Upper lobe of right lung (tissue), 1 donor: Measurements from ENCODE around the gene ZNFX1. TPM values are rescaled to one million over a fixed set of nuclear protein-coding genes. Genes with fewer than 3 reads are reported as not detected.

Experiments used
- ATAC-seq: fragments of 200-7000 bp; cut with Tn5 transposase; one replicate; pipeline ENCODE4 v1.9.1; 2020; ENCODE audit warnings: mild to moderate bottlenecking, moderate library complexity
- DNase-seq: peaks from one replicate; pipeline ENCODE4 v3.0.0-alpha.2; 2020
- H3K27ac ChIP-seq: fragments of 200-600 bp; one replicate; pipeline ENCODE4 v1.8.0; 2022
- H3K27me3 ChIP-seq: fragments of 200-600 bp; one replicate; pipeline ENCODE4 v1.8.0; 2022; ENCODE audit warnings: mild to moderate bottlenecking
- H3K36me3 ChIP-seq: fragments of 200-600 bp; one replicate; pipeline ENCODE4 v1.8.0; 2022
- H3K4me1 ChIP-seq: fragments of 200-600 bp; one replicate; pipeline ENCODE4 v1.8.0; 2022
- H3K4me3 ChIP-seq: fragments of 200-600 bp; one replicate; pipeline ENCODE4 v1.8.0; 2022; ENCODE audit warnings: mild to moderate bottlenecking
- H3K9me3 ChIP-seq: fragments of 200-600 bp; one replicate; pipeline ENCODE4 v1.8.0; 2022
- CTCF ChIP-seq: fragments of 200-600 bp; IDR thresholded peaks from one replicate; pipeline ENCODE4 v1.8.0; 2022; ENCODE audit warnings: antibody characterized with exemption
- intact Hi-C: fragments of 100-400 bp; cut with DNase I; formaldehyde crosslinking; loops from one replicate; pipeline ENCODE4 v1.11.0; 2022
- total RNA-seq: library from RNA; stranded (reverse); fragmentation: NEBNext Ultra II Directional; extraction: Animal tissue kit (Norgen Biotek cat#: 25700); gene quantifications from one replicate; pipeline ENCODE4 v1.2.1, GENCODE V29; 2021
- donor health status: DM: no; HTN: yes; CAD: no; lungs with severe emphysema.

ZNFX1 gene
- total RNA-seq, 1 donor from 2014 or later: 54.4 TPM

DNA sequence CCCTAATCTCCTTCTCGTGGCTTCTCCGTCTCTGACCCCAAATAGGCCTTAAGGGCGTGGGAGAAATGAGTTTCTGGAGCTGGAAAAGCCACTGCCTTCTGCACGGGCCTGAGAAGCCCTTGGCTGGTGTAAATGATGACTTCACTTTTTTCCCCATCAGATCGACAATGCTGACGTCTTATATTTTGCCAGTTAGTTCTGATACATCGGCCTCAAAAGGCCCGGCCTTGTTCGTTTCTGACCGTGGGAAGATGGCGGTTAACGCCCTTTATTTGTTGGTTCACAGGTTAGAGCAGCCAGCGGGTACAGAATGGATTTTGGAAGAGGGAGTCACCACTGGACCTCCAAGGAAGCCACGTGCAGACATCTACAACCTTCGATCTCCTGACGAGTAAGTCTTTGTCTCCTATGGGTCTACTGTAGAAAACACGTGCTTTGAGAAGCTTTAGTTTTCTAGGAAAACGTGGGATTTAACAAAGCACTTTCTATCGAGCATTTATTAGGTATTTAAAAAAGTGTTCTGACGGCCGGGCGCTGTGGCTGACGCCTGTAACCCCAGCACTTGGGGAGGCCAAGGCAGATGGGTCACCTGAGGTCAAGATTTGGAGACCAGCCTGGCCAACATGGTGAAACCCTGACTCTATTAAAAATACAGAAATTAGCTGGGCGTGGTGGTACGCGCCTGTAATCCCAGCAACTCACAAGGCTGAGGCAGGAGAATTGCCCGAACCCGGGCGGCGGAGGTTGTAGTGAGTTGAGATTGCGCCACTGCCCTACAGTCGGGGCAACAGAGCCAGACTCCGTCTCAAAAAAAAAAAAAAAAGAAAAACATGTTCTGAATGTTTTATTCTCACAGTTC lies 1.2 kb upstream of the ZNFX1 start:
- no peaks in the 10 kb centered on the region for H3K27me3 ChIP-seq
- ATAC-seq (no peak), DNase-seq (no peak)
- H3K27ac ChIP-seq: peak overlapping the region; percentile 95
- peaks cover 62% of the 10 kb centered on the region for H3K4me1 ChIP-seq
- H3K9me3 ChIP-seq: peaks cover 9% of the 10 kb centered on the region
- peaks cover 64% of the 10 kb centered on the region for H3K36me3 ChIP-seq
- no peak for TF ChIP-seq CTCF
- peak overlapping the region; percentile 89 for H3K4me3 ChIP-seq
- intact Hi-C loops: no loop called here

- ATAC-seq: no peak
- Histone ChIP-seq H3K4me3 (peak overlapping the region; percentile 89), H3K36me3 (peaks cover 64% of the 10 kb centered on the region), H3K27me3 (no peaks in the 10 kb centered on the region), H3K27ac (peak overlapping the region; percentile 95), H3K4me1 (peaks cover 65% of the 10 kb centered on the region), H3K9me3 (peaks cover 9% of the 10 kb centered on the region)
- TF ChIP-seq CTCF: no peak
- intact Hi-C loops: no loop called here
- no peak for DNase-seq
Observed at GRCh38 chr20:49277786-49278035, 146 bp downstream of the ZNFX1 start.

DNA sequence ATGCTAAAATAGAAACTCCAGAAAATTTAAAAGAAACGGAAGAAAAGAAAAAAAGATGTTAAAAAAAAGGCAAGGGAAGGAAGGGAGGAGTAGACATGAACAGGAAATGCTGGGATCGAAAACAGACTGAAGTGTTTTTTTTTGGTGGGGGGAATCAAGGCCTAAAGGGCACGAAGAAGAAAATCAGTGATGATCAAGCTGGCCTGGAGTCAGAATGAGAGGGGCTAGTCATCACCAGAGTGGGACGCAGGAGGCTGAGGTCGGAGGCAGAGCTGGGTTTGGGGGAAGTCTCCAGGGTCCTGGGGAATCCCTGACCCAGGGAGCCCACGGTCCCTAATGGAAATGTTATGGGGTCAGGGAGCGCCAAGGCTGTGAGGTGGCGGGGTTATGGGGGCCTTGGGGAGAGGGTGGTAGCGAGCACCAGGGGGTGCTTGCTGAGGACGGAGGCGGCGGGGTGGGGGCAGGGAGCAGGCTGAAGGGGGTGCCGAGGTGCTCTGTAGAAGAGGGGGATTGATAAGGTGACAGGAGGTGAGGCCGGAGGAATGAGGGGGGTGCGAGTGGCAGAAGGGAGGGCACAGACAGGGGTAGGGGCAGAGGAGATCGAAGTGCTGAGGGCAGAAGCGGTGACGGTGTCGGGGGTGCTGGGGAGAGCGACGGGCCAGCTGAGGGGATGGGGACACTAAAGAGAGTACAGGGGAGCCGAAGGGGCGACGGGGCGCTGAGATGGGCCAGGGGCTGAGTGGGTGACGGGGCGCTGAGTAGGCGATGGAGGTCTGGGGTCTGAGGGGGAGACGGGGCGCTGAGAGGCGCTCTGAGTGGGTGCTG lies 684 bp downstream of the ZNFX1 start:
- Histone ChIP-seq H3K9me3 (peaks cover 9% of the 10 kb centered on the region), H3K4me3 (peak overlapping the region; percentile 89), H3K27me3 (no peaks in the 10 kb centered on the region), H3K27ac (peak overlapping the region; percentile 95), H3K36me3 (peaks cover 62% of the 10 kb centered on the region), H3K4me1 (peaks cover 59% of the 10 kb centered on the region)
- no peak for TF ChIP-seq CTCF
- DNase-seq (peak; percentile 72), ATAC-seq (peak; percentile 2)
- intact Hi-C loops: no loop called here

DNA sequence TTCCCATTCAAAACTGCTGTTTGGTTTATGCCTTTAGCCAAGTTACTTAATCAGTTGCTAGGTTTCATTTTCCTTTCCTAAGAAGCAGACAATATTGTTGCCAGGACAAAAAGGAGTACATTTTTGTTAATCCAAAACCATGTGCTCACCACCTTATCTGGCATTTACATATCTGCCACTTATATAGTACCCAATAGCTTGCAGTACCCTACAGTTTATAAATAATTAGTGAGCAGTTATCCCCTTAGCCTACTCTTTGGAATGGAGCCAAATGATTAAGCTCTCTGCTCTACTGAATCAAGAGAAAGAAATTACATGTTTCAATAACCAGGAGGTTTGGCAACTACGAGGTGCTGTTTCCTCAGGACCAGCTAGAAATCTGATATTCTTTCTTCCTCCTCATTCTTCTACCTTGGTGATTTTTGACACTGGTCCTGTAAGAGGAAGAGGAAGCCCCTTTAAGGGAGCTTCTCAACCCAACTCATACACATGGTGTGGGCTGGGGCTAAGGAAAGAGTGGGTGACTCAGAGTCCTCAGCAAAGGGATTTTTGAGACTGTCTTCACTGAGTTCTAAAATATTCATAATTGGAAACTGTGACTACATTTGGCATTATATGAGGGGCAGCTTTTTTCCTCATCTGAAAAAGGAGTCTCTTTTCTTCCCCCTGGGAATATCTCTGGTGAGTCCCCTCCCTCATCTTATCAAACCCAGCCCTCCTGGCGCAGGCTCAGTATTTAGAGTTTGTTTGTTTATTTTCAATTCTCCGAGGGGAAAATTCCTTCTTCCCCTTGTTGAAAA lies 1.5 kb downstream of the ZNFX1 start:
- ATAC-seq (peak; percentile 2), DNase-seq (no peak)
- H3K27me3 ChIP-seq: no peaks in the 10 kb centered on the region
- H3K36me3 ChIP-seq: peaks cover 62% of the 10 kb centered on the region
- intact Hi-C loops: no loop called here
- H3K27ac ChIP-seq: peak overlapping the region; percentile 95
- H3K4me3 ChIP-seq: peak overlapping the region; percentile 89
- no peak for TF ChIP-seq CTCF
- H3K4me1 ChIP-seq: peaks cover 52% of the 10 kb centered on the region
- peaks cover 9% of the 10 kb centered on the region for H3K9me3 ChIP-seq

DNA sequence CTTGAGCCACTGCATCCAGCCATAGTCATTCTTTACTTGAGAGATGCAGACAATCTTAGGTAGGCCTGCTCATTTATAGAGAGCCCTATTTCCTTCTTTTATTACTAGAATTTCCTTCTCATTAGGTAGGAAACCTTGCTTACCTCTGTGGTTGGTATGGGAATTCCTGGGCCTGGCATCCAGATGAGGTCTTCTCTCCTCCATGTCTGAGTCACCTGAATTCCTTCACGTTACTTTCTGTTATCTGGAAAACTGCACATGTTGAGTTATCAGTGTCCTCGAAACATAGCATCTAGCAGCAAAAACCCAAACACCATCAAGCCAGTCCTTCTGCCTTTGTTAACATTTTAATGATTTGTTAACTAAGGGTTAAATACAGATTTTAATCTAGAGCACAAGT lies 2.2 kb downstream of the ZNFX1 start:
- intact Hi-C loops: no loop called here
- peaks cover 51% of the 10 kb centered on the region for H3K4me1 ChIP-seq

More for the DNA sequence above, 2.2 kb downstream of the ZNFX1 start:
- peak overlapping the region; percentile 89 for H3K4me3 ChIP-seq
- H3K27ac ChIP-seq: peak overlapping the region; percentile 95
- H3K9me3 ChIP-seq: peaks cover 2% of the 10 kb centered on the region
- TF ChIP-seq CTCF: no peak
- no peak for ATAC-seq
- H3K27me3 ChIP-seq: no peaks in the 10 kb centered on the region
- DNase-seq: no peak
- peaks cover 62% of the 10 kb centered on the region for H3K36me3 ChIP-seq
